ENCODE measurements around the gene SP4.

SP4 gene

GRCh38 chr7:21427871-21428658, at the start of gene SP4:
Gene SP4, plus strand, starts transcription at chr7:21428083. Its CDS starts 169 bp downstream, at chr7:21428252.
- DNase-seq (ENCODE audit: insufficient read length, low spot score) (peak; percentile 80), FAIRE-seq (peak; percentile 77)

GRCh38 chr7:21383227-21384220, 44.4 kb upstream of the SP4 start:
- FAIRE-seq (peak; percentile 73), DNase-seq (ENCODE audit: insufficient read length, low spot score) (no peak)

GRCh38 chr7:21393937-21394336, 33.9 kb upstream of the SP4 start:
- DNase-seq (ENCODE audit: insufficient read length, low spot score) (no peak), FAIRE-seq (no peak)

GRCh38 chr7:21401944-21402343, 25.9 kb upstream of the SP4 start:
- DNase-seq (ENCODE audit: insufficient read length, low spot score): no peak
- FAIRE-seq: no peak

GRCh38 chr7:21407796-21408480, 19.9 kb upstream of the SP4 start:
- FAIRE-seq: no peak
- DNase-seq (ENCODE audit: insufficient read length, low spot score): no peak

GRCh38 chr7:21408481-21408820, 19.4 kb upstream of the SP4 start:
- DNase-seq (ENCODE audit: insufficient read length, low spot score): no peak
- FAIRE-seq: no peak

GRCh38 chr7:21412410-21412851, 15.5 kb upstream of the SP4 start:
- FAIRE-seq: peak; percentile 33
- no peak for DNase-seq (ENCODE audit: insufficient read length, low spot score)

GRCh38 chr7:21412957-21413356, 14.9 kb upstream of the SP4 start:
- DNase-seq (ENCODE audit: insufficient read length, low spot score) (no peak), FAIRE-seq (no peak)

- no peak for DNase-seq (ENCODE audit: insufficient read length, low spot score)
- no peak for FAIRE-seq
Measured at GRCh38 chr7:21413502-21413901, 14.4 kb upstream of the SP4 start.

GRCh38 chr7:21414795-21415393, 13.0 kb upstream of the SP4 start:
- DNase-seq (ENCODE audit: insufficient read length, low spot score) (no peak), FAIRE-seq (no peak)

GRCh38 chr7:21417647-21418046, 10.2 kb upstream of the SP4 start:
- no peak for DNase-seq (ENCODE audit: insufficient read length, low spot score)
- no peak for FAIRE-seq

GRCh38 chr7:21422751-21423150, 5.1 kb upstream of the SP4 start:
- FAIRE-seq (no peak), DNase-seq (ENCODE audit: insufficient read length, low spot score) (no peak)

- no peak for FAIRE-seq
- DNase-seq (ENCODE audit: insufficient read length, low spot score): no peak
Measured at GRCh38 chr7:21425290-21425689, 2.6 kb upstream of the SP4 start.

GRCh38 chr7:21426286-21427181, 1.3 kb upstream of the SP4 start:
- DNase-seq (ENCODE audit: insufficient read length, low spot score) (no peak), FAIRE-seq (peak; percentile 8)

- peak; percentile 95 for FAIRE-seq
Measured at GRCh38 chr7:21427182-21427870, 557 bp upstream of the SP4 start.

GRCh38 chr7:21428659-21428941, 717 bp downstream of the SP4 start:
- DNase-seq (ENCODE audit: insufficient read length, low spot score) (no peak), FAIRE-seq (no peak)

More at GRCh38 chr7:21427182-21427870, 557 bp upstream of the SP4 start:
- peak; percentile 86 for DNase-seq (ENCODE audit: insufficient read length, low spot score)

GRCh38 chr7:21429021-21429420, 1.1 kb downstream of the SP4 start:
- DNase-seq (ENCODE audit: insufficient read length, low spot score): no peak

GRCh38 chr7:21429786-21430574, 2.1 kb downstream of the SP4 start:
- no peak for DNase-seq (ENCODE audit: insufficient read length, low spot score)

More at GRCh38 chr7:21429021-21429420, 1.1 kb downstream of the SP4 start:
- no peak for FAIRE-seq

More at GRCh38 chr7:21429786-21430574, 2.1 kb downstream of the SP4 start:
- no peak for FAIRE-seq
